Stimulated activated CD4-positive, alpha-beta T cell treated with anti-CD3 and anti-CD28 coated beads, TNF-alpha, amount 100 ng/mL, for 24 hours (primary cell): Measurements from ENCODE around the gene JARID2.

Experiments
- DNase-seq, 3 experiments: peaks; one replicate each; pipeline ENCODE4 v3.0.0-alpha.2; 2020; ENCODE audit warnings: low read depth in 3 of 3

Gene JARID2

DNA sequence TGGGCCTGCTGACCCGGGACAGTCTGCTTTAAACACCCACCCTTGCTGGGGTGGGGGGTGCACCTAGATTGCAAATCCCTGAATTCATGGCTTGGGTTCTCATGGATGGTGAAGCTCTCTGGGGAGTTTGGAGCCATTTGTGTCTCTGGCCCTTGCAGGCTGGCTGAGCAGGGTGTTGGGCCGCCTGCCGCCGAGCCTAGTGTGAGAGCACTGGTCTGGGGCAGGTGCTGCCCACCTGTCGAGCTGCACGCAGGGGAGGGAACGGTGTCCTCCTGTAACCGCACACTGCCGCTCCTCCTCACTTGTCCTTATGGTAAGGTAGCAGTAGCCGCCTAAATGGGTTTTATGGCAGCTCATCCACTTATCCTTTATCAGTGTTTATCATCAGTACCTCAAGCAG lies 273.0 kb downstream of the JARID2 start:
- DNase-seq: no peak

DNA sequence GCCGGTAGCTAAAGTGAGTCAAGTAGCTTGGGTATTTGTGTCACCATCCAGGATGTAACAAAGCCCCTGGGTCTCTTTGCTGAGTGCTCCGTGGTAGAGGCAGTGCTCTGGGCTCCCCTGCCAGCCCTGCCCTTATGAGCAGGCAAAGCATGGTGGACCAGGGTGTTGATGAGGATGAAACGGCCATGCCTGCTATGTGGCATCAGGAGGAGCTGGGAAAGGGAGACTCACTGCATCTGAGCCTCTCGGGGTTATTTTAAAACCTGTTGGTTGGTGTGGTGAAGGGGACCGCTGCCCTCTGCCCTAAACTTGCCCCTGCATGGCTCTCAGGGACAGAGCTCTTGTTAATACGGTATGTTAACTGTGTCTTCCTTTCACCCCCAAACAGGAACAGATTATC lies 273.8 kb downstream of the JARID2 start:
- DNase-seq: no peak

DNA sequence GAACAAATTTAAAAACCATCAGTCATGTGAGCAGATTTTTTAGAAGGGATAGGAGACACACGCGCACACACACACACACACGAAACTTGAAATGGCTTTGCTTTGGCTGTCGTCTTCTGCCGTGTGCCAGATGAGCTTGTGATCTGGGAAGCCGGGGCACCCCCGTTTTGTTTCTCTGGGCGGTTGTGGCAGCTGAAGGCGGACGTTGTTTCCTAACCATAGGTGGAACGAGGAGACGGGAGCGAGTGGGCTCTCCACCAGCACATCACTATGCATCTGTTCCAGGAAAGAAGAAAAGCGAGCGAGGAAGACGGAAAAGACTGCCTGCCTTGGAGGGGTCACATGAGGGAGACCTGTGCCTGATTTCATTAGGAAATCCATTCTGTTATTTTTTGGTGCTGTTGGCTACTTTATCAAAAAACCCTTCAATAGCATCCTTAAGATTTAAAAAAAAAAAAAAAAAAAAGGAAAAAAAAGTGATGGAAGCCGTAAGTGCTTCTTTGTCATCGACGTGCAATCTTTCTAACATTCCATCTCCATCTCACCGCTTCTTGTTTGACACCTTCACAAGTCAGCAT lies 274.8 kb downstream of the JARID2 start:
- no peak for DNase-seq

DNA sequence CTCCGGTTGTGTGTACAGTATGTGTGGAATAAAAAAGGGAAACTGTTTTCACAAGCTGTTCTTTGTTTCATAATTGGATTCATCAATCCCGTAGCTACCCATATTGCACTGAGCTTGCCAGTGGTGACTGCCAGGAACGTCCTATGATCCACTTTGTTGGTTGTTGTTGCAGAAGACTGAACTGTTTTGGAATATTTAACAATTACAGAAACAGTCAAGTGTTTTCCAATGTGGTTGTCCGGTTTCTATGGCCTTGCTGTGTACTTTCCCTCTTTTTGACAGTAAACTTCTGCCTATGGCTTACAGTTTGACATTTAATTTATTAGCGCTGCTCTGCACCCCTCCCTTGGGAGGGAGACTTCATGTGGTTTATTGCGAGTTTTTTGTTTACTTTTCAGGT lies 275.7 kb downstream of the JARID2 start:
- DNase-seq: no peak

DNA sequence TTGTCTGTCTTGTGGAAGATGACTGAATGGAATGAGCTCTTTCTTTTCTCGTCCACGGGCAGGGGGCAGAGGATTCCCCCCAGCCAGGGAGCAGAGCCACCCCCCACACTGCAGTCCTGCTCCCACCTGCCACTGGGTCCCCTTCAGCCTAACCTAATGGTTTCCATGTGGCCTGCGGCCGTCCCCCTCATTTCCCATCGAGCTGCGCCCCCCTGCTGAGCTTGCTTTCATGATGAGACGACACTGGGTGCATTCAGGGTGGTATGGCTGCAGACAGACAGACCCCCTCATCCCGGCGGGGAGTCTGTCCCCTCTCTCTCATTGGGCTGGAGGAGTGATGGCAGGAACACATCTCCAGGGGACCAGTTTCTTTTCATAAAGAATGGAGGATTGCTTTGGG lies 276.2 kb downstream of the JARID2 start:
- no peak for DNase-seq

DNA sequence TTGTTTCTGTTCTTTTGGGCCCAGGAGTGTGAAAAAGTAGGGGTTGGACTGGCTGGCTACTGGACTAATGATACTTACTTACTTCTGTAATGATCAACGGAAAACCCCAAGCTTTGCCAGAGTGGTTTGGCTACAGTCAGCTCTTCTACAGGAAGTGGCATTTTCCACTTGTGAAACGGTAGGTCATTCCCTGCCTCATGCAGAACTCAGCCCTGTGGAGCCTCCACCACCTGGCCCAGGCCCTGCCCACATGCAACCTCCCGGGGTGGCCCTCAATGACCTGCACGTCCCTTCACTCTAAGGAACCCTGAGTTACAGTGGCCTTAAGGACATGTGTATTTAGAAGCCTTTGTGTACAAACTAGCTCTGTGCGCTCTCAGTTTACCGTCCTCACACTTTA lies 276.6 kb downstream of the JARID2 start:
- no peak for DNase-seq

DNA sequence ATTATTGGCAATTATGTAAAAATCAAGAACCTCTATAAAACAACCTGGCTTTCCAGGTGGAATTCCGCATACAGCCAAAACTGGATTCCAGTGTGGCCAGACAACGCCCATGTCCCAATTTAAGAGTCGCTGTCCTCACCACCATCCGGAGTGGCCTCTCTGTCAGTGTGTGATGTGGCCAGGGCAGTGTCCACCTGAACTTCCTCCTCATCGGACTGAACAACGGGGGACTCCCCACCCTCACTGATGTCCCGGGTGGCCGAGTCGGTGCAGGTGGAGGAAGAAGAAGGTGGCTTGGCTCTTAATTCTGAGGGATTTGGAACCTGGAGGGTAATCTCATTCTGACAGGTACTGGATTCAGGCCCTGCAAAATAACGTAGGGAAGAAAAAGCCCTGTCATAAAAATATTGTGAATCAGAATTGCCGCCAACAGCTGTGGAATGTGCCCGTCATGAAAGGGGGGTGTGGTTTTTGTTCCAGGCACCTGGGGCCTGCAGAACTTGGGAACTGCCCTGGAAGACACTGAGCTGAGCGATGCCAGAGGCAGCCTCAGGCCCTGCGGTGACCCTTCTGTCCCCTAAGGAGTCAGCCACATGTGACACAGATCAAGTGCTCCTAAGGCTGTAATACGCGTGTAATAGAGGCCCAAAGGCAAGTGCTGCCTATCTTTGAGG lies 277.1 kb downstream of the JARID2 start:
- DNase-seq: no peak

DNA sequence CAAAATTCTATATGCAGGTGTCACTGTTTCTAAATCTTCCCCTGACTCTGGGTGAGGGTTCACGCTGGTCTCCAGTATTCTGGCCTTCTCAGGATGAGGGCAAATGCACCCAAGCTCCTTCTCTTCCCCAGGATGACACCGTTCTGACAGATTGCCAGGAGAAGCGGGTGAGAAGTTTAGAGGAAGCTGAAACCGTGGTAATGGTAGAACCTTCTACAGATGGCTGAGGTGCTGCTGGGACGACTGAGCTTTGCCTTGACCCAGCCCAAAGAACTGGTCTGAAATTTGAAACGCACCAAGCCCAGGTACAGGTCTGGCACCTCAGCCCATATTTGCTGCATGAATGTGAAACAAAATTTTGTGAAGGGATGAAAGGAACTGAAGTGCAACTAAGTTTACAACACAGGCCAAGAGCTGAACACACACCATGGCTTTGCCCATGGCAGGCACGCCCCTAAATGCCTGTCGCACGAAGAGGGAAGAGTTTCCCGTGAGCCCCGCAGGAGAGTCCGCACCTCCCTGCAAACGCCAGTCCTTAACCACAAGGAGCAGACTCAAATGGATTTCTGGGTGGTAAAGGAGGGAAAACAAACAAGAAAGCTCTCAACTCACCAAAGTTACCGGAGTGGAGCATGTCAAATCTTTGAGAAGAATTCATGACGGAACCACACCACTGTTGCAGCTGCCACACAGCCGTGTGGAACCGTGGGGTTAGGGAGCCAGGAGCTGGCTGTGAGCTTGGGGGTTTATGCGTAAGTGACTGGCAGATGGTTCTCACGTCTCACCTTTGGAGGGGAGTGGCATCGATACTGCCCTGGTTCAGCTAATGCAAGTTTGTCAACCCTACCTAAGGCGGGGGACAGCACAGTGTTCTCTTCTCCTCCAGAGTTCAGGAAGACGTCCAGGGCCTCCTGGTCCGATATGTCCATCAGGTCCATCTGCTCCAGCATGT lies 278.1 kb downstream of the JARID2 start:
- no peak for DNase-seq

DNA sequence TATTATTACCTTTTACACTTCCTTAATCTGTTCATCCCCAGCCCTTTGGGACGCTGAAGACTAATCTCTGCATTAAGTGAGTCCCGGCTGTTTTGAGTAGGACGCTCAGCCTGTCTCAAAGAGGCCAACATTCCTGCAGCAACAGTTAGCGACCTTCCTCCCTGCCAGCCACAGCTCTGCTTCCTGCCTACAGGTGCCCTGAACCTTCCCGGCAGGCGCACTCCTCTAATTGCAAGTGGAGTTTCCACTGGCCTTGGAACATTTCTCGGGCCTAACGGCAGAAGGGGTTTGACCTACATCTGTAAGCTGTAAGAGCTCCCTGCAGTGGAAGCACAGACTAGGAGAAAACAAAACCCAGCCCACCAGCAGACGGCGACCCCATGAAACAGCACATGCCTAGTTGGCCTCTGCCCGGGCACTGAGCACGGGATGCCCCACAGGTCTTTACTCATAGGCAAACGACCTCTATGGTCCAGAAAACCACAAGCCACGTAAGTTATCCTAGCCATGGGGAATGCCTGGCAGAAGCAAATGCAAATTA lies 279.1 kb downstream of the JARID2 start:
- DNase-seq: no peak

DNA sequence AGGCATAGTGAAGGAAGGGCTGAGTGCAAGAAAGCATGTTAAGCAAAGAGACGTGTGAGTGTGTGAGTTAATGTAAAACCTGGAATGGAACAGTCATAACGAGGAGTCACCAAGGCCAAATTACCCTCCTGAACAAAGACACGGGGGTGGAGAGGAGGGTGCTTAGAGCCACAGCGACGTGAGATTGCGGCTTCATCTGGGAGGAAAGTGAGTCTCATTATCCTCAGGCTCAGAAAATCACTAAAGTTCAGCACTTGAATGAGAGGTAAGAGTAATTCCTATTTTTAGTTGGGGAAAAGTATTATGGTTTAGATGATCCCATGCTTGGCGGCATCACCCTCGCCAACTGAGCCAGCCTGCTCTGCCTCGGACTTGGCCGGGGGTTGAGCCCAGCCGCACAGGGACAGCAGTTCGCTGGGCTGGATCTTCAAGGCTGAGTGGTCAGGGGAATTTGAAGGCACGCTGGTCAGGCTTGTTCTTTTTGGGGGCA lies 280.4 kb downstream of the JARID2 start:
- no peak for DNase-seq

DNA sequence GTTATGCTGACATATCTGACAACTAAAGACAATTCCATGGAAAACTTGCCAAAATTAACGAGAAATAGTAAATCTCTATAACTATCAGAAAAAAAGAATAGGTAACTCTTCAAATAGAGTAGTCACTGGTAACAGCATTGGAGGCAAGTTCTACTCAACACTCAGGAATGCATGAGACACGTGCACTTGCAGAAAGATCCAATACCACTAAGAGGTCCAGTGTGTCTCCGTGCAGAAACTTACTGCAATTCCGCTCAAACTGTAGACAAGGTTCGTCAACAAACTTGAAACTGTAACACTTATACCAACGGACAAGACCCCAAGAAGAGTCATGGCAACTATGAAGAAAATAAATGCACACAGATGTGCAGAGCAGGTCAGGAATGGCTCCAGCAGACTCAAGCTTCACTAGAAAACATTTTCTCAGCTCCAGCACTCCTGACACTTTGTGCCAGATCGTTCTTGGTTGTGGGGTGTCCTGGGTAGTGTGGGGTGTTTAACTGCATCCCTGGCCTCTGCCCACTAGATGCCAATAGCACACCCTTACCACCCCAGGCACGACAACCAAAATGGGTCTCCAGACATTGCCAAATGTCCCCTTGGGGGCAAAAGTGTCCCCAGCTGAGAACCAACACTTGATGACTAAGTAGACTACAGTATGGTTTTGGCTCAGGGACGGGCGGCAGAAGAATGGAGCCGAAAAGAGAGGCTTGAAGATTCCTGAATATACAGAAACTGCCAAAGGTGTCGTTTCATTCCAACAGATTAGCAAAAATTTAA lies 282.2 kb downstream of the JARID2 start:
- no peak for DNase-seq

DNA sequence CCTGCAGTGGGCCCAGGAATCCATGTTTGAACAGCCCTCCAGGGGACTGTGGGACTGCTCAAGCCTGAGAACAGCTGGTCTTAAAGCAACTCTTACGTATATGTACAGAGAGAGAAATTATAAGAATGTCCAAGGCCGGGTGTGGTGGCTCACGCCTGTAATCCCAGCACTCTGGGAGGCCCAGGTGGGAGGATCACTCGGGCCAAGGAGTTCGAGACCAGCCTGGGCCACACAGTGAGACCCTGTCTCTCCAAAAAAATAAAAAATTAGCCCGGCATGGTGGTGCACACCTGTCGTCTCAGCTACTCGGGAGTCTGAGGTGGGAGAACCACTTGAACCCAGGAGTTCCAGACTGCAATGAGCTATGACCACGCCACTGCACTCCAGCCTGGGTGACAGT lies 283.0 kb downstream of the JARID2 start:
- DNase-seq: no peak

DNA sequence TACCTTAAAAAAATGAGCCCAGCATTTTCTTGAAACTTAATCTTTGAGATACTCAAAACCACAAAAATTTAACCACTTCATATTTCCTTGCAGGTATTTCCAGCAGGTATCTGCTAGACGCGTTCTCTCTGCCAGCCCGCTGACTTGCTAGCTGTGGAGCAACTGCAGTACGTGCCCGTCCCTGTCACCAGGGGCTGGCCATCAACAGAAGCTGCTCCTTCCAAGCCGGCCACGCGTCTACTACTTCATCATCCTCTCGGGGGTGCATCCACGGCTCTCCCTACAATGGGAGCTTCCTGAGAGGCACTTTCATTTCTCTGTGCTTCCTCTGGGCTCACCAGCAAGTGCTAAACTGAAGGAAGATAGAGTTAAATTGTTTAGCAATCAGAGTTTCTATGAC lies 284.5 kb downstream of the JARID2 start:
- no peak for DNase-seq

DNA sequence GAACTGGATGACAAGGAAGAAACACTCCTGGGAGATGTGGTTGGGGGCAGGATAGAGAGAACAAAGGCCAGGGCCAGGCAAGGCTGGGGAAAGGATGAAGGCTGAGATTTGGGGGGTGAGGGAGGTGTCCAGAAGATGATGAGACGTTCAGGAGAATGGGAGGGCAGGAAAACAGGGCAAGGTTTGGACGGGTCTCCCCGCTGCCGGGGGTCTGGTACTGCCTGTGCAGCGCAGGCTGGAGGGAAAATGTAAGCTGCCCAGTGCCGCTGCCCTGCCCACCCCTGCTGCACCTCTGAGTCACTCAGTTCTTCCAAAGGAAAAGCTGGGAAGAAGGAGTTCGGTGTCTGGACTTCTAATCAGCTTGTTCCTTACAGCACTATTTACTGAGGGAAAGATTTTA lies 286.1 kb downstream of the JARID2 start:
- DNase-seq: no peak

DNA sequence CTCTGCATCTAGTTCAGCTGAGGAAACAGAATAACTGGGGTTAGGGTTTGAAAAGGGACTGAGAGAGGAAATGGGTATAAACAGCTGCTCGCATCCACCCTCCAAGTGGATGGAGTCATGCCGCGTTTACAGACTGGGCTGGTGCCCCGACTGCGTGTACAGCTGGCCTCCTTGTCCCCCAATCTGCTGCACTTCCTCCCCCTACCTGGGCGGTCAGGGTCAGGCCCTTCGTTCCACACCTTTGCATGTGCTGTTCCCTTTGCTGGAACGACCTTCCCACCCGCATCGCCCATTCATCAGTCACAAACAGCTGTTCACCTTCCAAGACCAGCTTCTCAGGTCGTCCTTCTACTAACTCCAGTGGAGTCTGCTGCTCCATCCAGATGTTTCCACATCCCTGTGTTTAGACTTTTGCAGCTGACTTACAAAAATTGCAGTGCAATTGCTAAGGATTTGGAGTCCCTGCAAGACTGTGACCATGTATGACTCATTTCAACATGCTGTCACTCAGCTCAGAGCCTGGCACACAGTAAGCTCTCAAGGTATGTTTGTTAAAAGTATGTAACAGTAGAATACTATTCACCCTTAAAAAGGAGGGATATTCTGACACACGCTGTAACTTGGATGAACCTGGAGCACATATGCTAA lies 287.6 kb downstream of the JARID2 start:
- DNase-seq: no peak

DNA sequence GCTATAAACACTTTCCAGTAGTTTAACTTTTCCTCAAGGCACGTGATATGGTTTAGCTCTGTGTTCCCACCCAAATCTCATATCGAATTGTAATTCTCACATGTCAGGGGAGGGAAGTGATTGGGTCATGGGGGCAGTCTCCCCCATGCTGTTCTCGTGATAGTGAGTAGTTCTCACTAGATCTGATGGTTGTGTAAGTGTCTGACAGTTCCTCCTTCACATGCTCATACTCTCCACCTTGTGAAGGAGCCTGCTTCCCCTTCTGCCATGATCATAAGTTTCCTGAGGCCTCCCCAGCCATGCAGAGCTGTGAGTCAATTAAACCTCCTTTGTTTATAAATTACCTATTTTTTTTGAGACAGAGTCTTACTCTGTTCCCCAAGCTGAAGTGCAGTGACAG lies 289.1 kb downstream of the JARID2 start:
- DNase-seq: no peak

DNA sequence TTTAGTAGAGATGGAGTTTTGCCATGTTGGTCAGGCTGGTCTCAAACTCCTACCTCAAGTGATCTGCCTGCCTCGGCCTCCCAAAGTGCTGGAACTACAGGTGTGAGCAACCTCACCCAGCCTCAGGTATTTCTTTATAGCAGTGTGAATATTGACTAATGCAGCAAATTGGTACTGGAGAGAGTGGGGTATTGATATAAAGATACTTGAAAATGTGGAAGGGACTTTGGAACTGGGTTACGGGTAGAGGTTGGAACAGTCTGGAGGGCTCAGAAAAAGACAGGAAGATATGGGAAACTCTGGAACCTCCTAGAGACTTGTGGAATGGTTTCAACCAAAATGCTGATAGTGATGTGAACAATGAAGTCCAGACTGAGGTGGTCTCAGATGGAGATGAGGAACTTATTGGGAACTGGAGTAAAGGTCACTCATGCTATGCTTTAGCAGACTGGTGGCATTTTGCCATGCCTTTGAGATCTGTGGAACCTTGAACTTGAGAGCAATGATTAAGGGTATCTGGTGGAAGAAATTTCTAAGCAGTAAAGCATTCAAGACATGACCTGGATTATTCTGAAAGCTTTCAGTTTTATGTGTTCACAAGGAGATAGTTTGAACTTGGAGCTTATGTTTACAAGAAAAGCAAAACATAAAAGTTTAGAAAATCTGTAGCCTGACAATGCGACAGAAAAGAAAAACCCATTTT lies 289.8 kb downstream of the JARID2 start:
- no peak for DNase-seq

DNA sequence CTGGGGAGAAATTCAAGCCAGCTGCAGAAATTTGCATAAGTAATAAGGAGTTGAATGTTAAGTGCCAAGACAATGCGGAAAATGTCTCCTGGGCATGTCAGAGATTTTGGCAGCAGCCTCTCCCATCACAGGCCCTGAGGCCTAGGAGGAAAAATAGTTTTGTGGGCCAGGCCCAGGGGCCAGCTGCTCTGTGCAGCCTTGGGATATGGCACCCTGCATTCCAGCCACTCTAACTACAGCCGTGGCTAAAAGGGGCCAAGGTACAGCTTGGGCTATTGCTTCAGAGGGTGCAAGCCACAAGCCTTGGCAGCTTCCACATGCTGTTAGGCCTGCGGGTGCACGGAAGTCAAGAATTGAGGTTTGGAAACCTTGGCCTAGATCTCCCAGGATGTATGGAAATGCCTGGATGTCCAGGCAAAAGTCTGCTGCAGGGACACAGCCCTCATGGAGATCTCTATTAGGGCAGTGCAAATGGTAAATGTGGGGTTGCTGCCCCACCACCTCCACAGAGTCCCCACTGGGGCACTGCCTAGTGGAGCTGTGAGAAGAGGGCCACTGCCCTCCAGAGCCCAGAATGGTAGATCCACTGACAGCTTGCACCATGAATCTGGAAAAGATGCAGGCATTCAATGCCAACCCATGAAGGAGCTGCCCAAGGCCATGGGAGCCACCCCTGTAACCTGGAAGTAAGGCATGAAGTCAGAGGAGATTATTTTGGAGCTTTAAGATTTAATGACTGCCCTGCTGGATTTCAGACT lies 290.5 kb downstream of the JARID2 start:
- no peak for DNase-seq

DNA sequence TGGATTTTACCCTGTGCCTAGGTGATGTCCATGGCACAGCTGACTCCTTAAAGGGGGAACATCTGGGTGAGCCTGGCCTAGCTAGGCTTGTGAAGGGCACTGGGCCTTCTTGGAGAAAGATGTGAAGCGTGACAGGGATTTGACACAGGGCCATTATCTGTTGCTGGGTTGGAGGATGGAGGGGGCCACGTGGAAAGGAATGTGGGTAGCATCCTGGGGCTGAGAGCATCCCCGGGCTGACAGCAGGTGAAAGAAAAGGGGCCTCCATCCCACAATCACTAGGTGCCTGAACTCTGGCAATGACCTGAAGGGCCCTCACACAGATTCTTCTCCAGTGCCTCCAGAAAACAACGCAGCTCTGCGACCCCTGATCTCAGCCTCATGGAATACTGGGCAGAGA lies 292.2 kb downstream of the JARID2 start:
- no peak for DNase-seq
